ENCODE data around the gene OR6C75.
"Not testable (repeated sequence)": the region's sequence is repeated elsewhere in the genome, so short reads cannot be mapped to it uniquely, and the experiment has no call there.

Gene OR6C75

DNA sequence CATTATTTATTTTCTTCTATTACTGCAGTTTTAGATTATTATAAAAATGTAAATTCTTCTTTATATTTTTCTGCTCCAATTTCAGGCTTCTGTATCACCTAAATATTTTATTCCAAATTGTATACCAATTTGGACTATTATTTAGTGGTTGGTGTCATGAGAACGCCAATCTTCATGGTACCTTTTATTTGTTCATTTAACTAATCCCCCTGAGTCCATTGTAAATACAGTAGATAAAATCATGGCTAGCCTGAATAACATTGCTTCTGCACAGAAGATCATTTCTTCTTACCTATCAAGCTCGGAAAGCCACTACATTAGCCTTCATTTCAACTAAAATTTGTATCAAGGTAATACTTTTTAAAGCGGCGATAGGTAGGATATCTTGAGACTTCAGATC is at the start of gene OR6C75:
Gene OR6C75, plus strand, starts transcription at position 301 of the 400 bp plus-strand sequence. CDS start 2,136 bp downstream, outside the sequence.
- no peak for DNase-seq (ENCODE audit: low spot score)

DNA sequence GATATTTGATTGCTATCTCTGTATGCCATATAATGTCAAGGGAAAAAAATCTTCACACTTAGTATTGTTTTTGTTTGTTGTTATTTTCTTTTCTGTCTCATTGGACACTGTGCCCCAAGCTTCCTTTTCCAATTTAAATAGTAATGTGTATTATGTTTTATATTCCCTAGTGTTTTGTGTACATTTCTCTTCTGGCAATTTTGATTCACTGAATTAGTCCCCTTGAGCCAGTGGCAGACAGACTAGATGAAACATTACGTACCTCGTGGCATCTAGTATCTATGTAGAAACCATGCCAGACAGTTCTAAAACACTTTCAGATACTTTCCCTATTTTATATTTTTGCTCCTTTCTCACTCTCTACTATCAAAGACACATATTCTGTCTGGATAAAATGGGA is 48.7 kb upstream of the OR6C75 start, which contains the start of gene OR6C1:
Gene OR6C1, plus strand, starts transcription at position 301 of the 400 bp plus-strand sequence. CDS start 6,257 bp downstream, outside the sequence.
- no peak for DNase-seq (ENCODE audit: low spot score)

GRCh38 chr12:55320201-55320600 is 42.6 kb upstream of the OR6C75 start:
- DNase-seq (ENCODE audit: low spot score), result no peak

DNA sequence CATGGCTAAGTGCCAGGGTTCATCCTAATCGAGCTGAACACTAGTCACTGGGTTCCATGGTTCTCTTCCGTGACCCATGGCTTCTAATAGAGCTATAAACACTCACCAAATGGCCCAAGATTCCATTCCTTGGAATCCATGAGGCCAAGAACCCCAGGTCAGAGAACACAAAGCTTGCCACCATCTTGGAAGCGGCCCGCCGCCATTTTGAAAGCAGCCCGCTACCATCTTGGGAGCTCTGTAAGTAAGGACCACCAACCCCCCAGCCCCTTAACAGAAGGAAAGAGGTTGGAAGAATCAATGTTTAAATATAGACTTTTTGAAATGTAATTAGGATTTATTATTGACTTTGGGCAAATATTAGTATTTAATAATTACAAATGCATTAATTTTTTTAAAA is 37.0 kb upstream of the OR6C75 start:
- not testable (repeated sequence) for DNase-seq (ENCODE audit: low spot score)

DNA sequence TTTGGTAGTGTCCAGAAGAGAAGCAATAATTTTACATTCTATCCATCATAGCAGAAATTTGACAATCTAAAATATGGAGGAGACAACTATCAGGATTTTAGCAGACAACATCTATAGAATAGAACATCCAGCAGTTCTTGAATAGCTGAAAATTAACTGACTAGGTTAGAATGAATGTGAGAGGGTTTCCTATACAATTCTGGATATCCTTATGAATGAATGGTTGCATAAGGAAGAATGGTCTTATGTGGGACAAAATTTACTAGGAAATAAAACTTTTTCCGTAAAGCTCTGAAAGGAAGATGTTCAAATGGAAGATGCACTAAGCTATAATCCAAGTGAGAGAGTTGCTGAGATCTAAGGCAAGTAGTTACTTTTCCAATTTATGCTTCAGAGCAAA is 32.3 kb upstream of the OR6C75 start, which contains the start of gene OR6C3:
Gene OR6C3, plus strand, starts transcription at position 301 of the 400 bp plus-strand sequence. CDS start 955 bp downstream, outside the sequence.
- no peak for DNase-seq (ENCODE audit: low spot score)

GRCh38 chr12:55336002-55336401 is 26.8 kb upstream of the OR6C75 start:
- DNase-seq (ENCODE audit: low spot score), result no peak

DNA sequence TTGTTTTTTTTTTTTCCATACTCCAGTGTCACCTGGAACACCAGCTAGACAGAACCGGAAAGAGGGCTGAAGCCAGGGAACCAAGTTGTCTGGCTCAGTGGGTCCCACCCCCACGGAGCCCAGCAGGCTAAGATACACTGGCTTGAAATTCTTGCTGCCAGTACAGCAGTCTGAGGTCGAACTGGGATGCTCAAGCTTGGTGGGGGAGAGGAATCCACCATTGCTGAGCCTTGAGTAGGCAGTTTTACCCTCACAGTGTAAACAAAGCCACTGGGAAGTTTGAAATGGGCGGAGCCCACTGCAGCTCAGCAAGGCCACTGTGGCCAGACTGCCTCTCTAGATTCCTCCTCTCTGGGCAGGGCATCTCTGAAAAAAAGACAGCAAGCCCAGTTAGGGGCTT is 7.4 kb upstream of the OR6C75 start:
- not testable (repeated sequence) for DNase-seq (ENCODE audit: low spot score)

- DNase-seq (ENCODE audit: low spot score), result no peak
These were observed 2.3 kb downstream of the OR6C75 start for GRCh38 chr12:55365086-55365485.

DNA sequence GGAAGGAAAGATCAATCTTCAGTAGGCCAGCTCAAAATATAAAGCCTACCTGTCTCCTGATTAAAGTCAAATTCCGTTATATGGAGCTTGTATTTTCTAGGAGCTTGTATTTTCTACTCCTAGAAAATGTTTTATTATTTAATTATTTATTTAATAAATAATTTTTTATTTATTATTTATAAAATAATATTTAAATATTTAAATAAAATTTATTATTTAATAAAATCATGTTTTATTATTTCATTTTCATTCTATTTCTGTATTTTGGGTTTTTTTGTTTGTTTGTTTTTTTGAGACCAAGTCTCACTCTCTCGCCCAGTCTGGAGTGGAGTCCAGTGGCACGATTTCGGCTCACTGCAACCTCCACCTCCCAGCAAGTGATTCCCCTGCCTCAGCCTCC is 9.7 kb downstream of the OR6C75 start:
- DNase-seq (ENCODE audit: low spot score), result no peak

DNA sequence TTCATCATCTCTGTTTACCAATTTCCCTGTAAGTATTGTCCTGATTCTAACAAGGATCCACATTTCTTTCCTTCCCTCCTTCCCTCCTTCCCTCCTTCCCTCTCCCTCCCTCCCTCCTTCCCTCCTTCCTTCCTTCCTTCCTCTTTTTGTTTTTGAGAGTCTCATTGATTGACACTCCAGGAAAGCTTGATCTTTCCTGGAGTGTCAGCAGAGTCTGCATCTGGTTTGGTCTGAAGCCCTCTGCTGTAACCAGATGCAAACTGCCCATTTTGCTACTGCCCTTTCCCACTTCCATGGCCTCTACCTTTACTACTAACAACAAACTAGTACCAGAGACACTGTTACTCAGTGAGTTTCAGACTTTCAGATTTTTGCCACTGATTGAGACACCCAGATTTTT is 23.1 kb downstream of the OR6C75 start:
- DNase-seq (ENCODE audit: low spot score), result no peak

DNA sequence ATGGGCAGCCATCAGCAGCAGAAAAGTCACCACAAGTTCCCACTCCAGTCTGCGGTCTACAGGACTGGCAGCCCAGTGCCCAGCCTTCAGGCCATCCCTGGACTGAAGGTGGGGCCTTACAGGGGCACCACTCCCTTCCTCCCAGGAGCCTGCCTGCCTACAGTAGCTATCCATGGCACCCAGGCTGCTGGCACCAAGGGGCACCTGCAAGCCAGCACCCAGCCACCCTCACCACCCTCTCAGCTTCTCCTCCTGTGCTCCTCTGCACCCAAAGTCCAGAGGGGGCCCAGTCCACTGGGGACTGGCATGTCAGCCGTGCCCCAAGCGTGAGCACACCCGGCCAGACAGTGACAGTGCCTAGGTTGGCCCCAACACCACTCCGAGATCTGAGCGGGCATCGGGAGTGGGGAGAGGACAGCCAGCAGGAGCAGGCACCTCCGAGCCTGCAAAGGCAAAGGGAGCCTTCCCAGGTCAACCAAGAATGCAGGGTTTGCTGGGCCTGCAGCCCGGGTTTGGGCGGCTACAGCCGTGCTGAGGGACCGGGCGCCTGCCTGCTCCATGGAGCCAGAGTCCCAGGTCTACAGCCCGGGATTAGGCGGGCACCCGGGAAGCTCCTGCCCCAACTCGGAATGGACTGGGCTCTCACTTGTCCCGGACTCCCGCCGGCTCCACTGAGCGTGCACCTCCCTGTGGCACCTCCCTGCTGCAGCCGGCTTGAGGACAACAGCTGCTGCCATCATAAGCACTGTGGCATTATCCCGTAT is 29.4 kb downstream of the OR6C75 start:
- no peak for DNase-seq (ENCODE audit: low spot score)

- no peak for DNase-seq (ENCODE audit: low spot score)
These were observed 33.6 kb downstream of the OR6C75 start for GRCh38 chr12:55396326-55396725.

DNA sequence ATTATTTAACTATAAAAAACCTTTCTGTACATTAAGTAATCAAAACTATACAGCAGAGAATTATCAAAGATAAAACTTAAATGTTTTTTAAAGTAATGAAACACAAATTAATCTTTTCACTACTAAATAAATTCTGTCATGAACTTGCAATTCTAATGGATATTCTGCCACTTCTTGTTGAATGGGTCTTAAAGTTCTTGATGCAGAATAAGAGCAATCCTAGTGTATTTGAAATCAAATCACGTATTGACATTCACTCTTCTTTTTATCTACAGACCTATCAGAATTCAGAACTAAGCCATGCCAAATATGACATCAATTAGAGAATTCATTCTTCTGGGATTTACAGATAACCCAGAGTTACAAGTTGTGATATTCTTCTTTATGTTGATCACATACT is 37.5 kb downstream of the OR6C75 start, which contains the start of gene OR6C65:
Gene OR6C65, plus strand, starts transcription at position 301 of the 400 bp plus-strand sequence. Its CDS starts 0 bp downstream, at position 301.
- no peak for DNase-seq (ENCODE audit: low spot score)

DNA sequence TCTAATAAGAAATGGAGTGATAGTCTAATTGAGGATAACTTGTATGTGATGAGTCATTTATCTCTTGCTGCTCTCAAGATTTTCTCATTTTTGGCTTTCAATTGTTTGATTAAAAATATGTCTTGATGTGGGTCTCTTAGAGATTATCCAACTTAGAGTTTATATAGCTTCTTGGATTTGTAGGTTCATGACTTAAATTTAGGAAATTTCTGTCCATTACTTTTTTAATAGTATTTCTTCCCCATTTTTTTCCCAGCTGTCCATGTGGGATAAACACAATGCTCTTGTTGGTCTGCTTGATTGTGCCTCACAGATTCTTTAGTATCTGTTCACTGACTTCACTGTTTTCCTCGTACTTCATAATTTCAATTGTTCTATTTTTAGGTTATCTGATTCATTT is 45.1 kb downstream of the OR6C75 start:
- DNase-seq (ENCODE audit: low spot score), result no peak

DNA sequence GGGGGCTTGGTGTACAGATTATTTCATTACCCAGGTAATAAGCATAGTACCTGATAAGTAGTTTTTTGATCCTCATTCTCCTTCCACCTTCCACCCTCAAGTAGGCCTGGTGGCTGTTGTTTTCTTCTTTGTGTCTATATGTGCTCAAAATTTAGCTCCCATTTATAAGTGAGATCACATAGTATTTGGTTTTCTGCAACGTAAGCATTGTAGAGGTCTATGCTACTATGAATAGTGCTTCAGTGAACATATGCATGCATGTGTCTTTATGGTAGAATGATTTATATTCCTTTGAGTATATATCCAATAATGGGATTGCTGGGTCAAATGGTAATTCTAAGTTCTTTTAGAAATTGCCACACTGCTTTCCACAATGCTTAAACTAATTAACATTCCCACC is 46.4 kb downstream of the OR6C75 start:
- DNase-seq (ENCODE audit: low spot score), result not testable (repeated sequence)

GRCh38 chr12:55412138-55412537 is 49.4 kb downstream of the OR6C75 start:
- not testable (repeated sequence) for DNase-seq (ENCODE audit: low spot score)

- DNase-seq (ENCODE audit: low spot score), result not testable (repeated sequence)
These were observed 51.0 kb downstream of the OR6C75 start for GRCh38 chr12:55413498-55414388.

DNA sequence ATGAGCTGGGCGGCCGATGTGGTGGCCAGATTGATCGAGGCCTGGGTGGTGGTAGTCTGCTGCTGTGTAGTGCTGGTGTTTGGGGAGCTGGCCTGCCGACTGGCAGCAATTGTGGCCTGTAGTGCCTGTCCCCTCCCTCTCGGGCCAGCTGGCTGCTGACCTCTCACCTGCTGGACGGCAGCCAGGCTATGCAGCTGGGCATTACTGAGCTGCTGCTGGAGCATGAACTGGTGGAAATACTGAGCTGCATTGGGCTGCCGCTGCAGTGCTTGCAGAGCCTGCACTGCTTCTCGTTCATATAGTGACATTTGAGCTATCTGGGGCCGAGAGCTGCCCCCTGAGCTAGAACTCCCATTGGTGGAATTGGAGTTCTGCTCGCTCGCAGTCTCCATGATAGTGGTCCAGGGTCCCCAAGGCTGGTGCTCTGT is 51.6 kb downstream of the OR6C75 start:
- DNase-seq (ENCODE audit: low spot score), result not testable (repeated sequence)

DNA sequence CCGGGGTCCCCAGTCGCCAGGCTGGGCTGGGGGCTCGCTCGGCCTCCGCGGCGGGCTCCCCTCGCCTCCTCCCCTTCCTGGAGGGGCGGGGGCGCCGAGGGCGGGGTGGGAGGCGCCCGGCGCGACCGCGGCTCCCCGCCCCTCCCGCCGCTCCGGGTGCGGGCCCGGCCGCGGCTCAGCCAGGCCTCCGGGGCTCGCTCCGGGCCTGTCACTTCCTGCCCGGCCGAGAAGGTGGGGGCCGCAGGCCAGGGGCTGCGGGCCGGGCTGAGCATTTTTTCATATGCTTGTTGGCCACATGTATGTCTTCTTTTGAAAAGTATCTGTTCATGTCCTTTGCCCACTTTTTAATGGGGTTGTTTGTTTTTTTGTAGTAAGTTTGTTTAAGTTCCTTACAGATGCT is 52.1 kb downstream of the OR6C75 start:
- DNase-seq (ENCODE audit: low spot score), result not testable (repeated sequence)

- no peak for DNase-seq (ENCODE audit: low spot score)
These were observed 54.2 kb downstream of the OR6C75 start for GRCh38 chr12:55416961-55417360.

All from GM03348 (cell line).